ENCODE results near the gene PGAP6. TPM values are rescaled to one million over a fixed set of nuclear protein-coding genes. Genes with fewer than 3 reads are reported as not detected.

The PGAP6 gene
- total and polyA plus RNA-seq, 2 of the 13 experiments (the other 11 are each of a cell fraction or from before 2014, with no cell fraction given) = 52.7 to 136 TPM

- TF ChIP-seq SNAI1 (CRISPR knock-in tag; IDR thresholded peaks at IDR 0.05; ENCODE audit: borderline replicate concordance) (peak; percentile 83; the same call in 1 of the 2 replicates), ZBED4 (CRISPR knock-in tag; IDR thresholded peaks at IDR 0.05; ENCODE audit: borderline replicate concordance) (peak; percentile 45; the same call in 1 of the 2 replicates), MXD1 (CRISPR knock-in tag; IDR thresholded peaks at IDR 0.05) (peak; percentile 77; the same call in 1 of the 2 replicates), ZNF605 (CRISPR knock-in tag; IDR thresholded peaks at IDR 0.05) (peak; percentile 81), ZFP82 (CRISPR knock-in tag; IDR thresholded peaks at IDR 0.05; ENCODE audit: borderline replicate concordance) (peak; percentile 53; the same call in 1 of the 2 replicates), RAD21 (CRISPR knock-in tag; IDR thresholded peaks at IDR 0.05) (peak; percentile 35; the same call in 1 of the 2 replicates), ATF2 (CRISPR knock-in tag; IDR thresholded peaks at IDR 0.05) (peak; percentile 70), RBAK (CRISPR knock-in tag; IDR thresholded peaks at IDR 0.05) (no peak), ZZZ3 (CRISPR knock-in tag; IDR thresholded peaks at IDR 0.05; ENCODE audit: borderline replicate concordance) (peak; percentile 72; the same call in 1 of the 2 replicates), PREB (CRISPR knock-in tag; IDR thresholded peaks at IDR 0.05) (no peak), POLR2AphosphoS2 (IDR thresholded peaks at IDR 0.05; ENCODE audit: low read depth, low read length) (no peak), ZNF256 (CRISPR knock-in tag; conservative IDR thresholded peaks at IDR 0.05) (peak; percentile 80; the same call in 1 of the 2 replicates), ZNF570 (CRISPR knock-in tag; IDR thresholded peaks at IDR 0.05; ENCODE audit: borderline replicate concordance) (0 out of 2 replicates have a peak, but pooled peaks have one; percentile 43), JARID2 (CRISPR knock-in tag; IDR thresholded peaks at IDR 0.05; ENCODE audit: insufficient replicate concordance) (peak; percentile 83), ZNF713 (CRISPR knock-in tag; IDR thresholded peaks at IDR 0.05) (no peak; the same call in 1 of the 2 replicates), KDM2A (CRISPR knock-in tag; IDR thresholded peaks at IDR 0.05; ENCODE audit: borderline replicate concordance, low read depth) (peak; percentile 48), SP4 (CRISPR knock-in tag; IDR thresholded peaks at IDR 0.05) (peak; percentile 79), TFDP2 (CRISPR knock-in tag; IDR thresholded peaks at IDR 0.05) (peak; percentile 65), REPIN1 (CRISPR knock-in tag; IDR thresholded peaks at IDR 0.05; ENCODE audit: borderline replicate concordance, low read depth) (0 out of 2 replicates have a peak, but pooled peaks have one; percentile 66), ZNF564 (CRISPR knock-in tag; IDR thresholded peaks at IDR 0.05) (peak; percentile 83), GABPB1 (CRISPR knock-in tag; IDR thresholded peaks at IDR 0.05) (peak; percentile 71)
Observed at GRCh38 chr16:425082-425718, 43.4 kb upstream of the PGAP6 start, which contains the start of gene RAB11FIP3 (continued).
